ENCODE data around the gene P3H1.
"Not testable (repeated sequence)": the region's sequence is repeated elsewhere in the genome, so short reads cannot be mapped to it uniquely, and the experiment has no call there.

The P3H1 gene

GRCh38 chr1:42766741-42767509 is at the start of gene P3H1, which contains the start of gene C1orf50:
P3H1 (minus strand) TSS chr1:42767028; CDS start chr1:42766971, 57 bp downstream.
C1orf50 (plus strand) TSS chr1:42767249; CDS start chr1:42767312, 63 bp downstream.
- Histone ChIP-seq H3K4me1 (ENCODE audit: control insufficient read depth in 1 of 2, insufficient read depth in 1 of 2, low read depth in 1 of 2, low read length in 1 of 2) (peaks cover 27 to 33% of the 10 kb centered on the region in 2 experiments), H3K27ac (peak within 1 kb of the TSS; percentile 81), H3K4me3 (ENCODE audit: low read depth in 1 of 2, low read length in 1 of 2) (peak within 1 kb of the TSS; percentile 80 to 83), H3K27me3 (no peaks in the 10 kb centered on the region), H3K9me3 (no peaks in the 10 kb centered on the region), H3K36me3 (peaks cover 5% of the 10 kb centered on the region)
- no peak for TF ChIP-seq CTCF (IDR thresholded peaks at IDR 0.05)

GRCh38 chr1:42815941-42816584 is 49.2 kb upstream of the P3H1 start:
- no peaks in the 10 kb centered on the region for H3K27me3 ChIP-seq
- H3K36me3 ChIP-seq = peaks cover 10% of the 10 kb centered on the region
- H3K4me1 ChIP-seq (ENCODE audit: control insufficient read depth in 1 of 2, insufficient read depth in 1 of 2, low read depth in 1 of 2, low read length in 1 of 2) = peaks cover 21 to 27% of the 10 kb centered on the region in 2 experiments
- peak overlapping the region; percentile 98 for H3K27ac ChIP-seq
- H3K9me3 ChIP-seq = no peaks in the 10 kb centered on the region
- TF ChIP-seq CTCF (IDR thresholded peaks at IDR 0.05) = no peak
- peak overlapping the region; percentile 75 to 91 for H3K4me3 ChIP-seq (ENCODE audit: low read depth in 1 of 2, low read length in 1 of 2)

GRCh38 chr1:42814815-42815214 is 48.0 kb upstream of the P3H1 start:
- H3K4me1 ChIP-seq (ENCODE audit: control insufficient read depth in 1 of 2, insufficient read depth in 1 of 2, low read depth in 1 of 2, low read length in 1 of 2) = peaks cover 21 to 27% of the 10 kb centered on the region in 2 experiments
- H3K9me3 ChIP-seq; H3K27me3 ChIP-seq; H3K27ac ChIP-seq; H3K4me3 ChIP-seq (ENCODE audit: low read depth in 1 of 2, low read length in 1 of 2): not testable (repeated sequence)
- H3K36me3 ChIP-seq = peaks cover 17% of the 10 kb centered on the region

GRCh38 chr1:42807056-42807668 is 40.3 kb upstream of the P3H1 start:
- Histone ChIP-seq H3K27me3 (no peaks in the 10 kb centered on the region), H3K4me3 (ENCODE audit: low read depth in 1 of 2, low read length in 1 of 2) (no peak overlapping the region), H3K27ac (no peak overlapping the region), H3K9me3 (no peaks in the 10 kb centered on the region), H3K4me1 (ENCODE audit: control insufficient read depth in 1 of 2, insufficient read depth in 1 of 2, low read depth in 1 of 2, low read length in 1 of 2) (no peaks in the 10 kb centered on the region), H3K36me3 (peaks cover 39% of the 10 kb centered on the region)
- TF ChIP-seq CTCF (IDR thresholded peaks at IDR 0.05) = no peak

- no peak overlapping the region for H3K4me3 ChIP-seq (ENCODE audit: low read depth in 1 of 2, low read length in 1 of 2)
- no peaks in the 10 kb centered on the region for H3K9me3 ChIP-seq
- H3K27me3 ChIP-seq = no peaks in the 10 kb centered on the region
- H3K36me3 ChIP-seq = peaks cover 39% of the 10 kb centered on the region
- H3K27ac ChIP-seq = no peak overlapping the region
- no peaks in the 10 kb centered on the region for H3K4me1 ChIP-seq (ENCODE audit: control insufficient read depth in 1 of 2, insufficient read depth in 1 of 2, low read depth in 1 of 2, low read length in 1 of 2)
- no peak for TF ChIP-seq CTCF (IDR thresholded peaks at IDR 0.05)
Observed at GRCh38 chr1:42806593-42806992, 39.8 kb upstream of the P3H1 start.

All from neutrophil (primary cell).